Skin epidermis (tissue), 12 donors: ENCODE data around the gene DOHH.
"Not testable (repeated sequence)": the region's sequence is repeated elsewhere in the genome, so short reads cannot be mapped to it uniquely, and the experiment has no call there.

Source experiments
- H3K27ac ChIP-seq, 21 experiments: fragments of 200-600 bp; sonication (generic) in 11 of 21; one replicate each; pipeline ENCODE4 v1.5.0; 2020; ENCODE audit warnings: mild to moderate bottlenecking in 3 of 21, inconsistent platforms in 2 of 21, moderate library complexity in 2 of 21
- H3K4me3 ChIP-seq, 7 experiments: fragments of 200-600 bp; sonication (generic) in 2 of 7; one replicate each; pipeline ENCODE4 v1.5.0; 2020; ENCODE audit warnings: inconsistent platforms in 2 of 7, mild to moderate bottlenecking in 2 of 7, moderate library complexity in 1 of 7

Gene DOHH

GRCh38 chr19:3452942-3453214, 47.6 kb downstream of the DOHH start:
- peak overlapping the region in 2 of 21 experiments; percentile 35 to 49 for H3K27ac ChIP-seq
- H3K4me3 ChIP-seq: not testable (repeated sequence)

GRCh38 chr19:3452171-3452941, 48.1 kb downstream of the DOHH start:
- Histone ChIP-seq H3K4me3 (no peak overlapping the region), H3K27ac (peak overlapping the region in 2 of 21 experiments; percentile 35 to 49)

GRCh38 chr19:3451451-3451866, 49.0 kb downstream of the DOHH start:
- H3K27ac ChIP-seq: peak overlapping the region in 10 of 21 experiments; percentile 8 to 75 (median 41)
- no peak overlapping the region for H3K4me3 ChIP-seq

- Histone ChIP-seq H3K4me3 (no peak overlapping the region), H3K27ac (peak overlapping the region in 11 of 21 experiments; percentile 8 to 75 (median 37))
These were observed 49.6 kb downstream of the DOHH start for GRCh38 chr19:3450796-3451411.

- no peak overlapping the region for H3K4me3 ChIP-seq
- peak overlapping the region in 3 of 21 experiments; percentile 1 to 38 (median 29) for H3K27ac ChIP-seq
These were observed 51.7 kb downstream of the DOHH start for GRCh38 chr19:3448616-3449334.

- H3K4me3 ChIP-seq, H3K27ac ChIP-seq: not testable (repeated sequence)
These were observed 53.8 kb downstream of the DOHH start for GRCh38 chr19:3446657-3447056.

- Histone ChIP-seq H3K4me3 (no peak overlapping the region), H3K27ac (no peak overlapping the region)
These were observed 55.7 kb downstream of the DOHH start for GRCh38 chr19:3444695-3445234.

- peak overlapping the region in 3 of 21 experiments; percentile 11 to 67 (median 25) for H3K27ac ChIP-seq
- no peak overlapping the region for H3K4me3 ChIP-seq
These were observed 56.4 kb downstream of the DOHH start for GRCh38 chr19:3443840-3444694.

GRCh38 chr19:3442487-3443071, 57.9 kb downstream of the DOHH start:
- H3K4me3 ChIP-seq: no peak overlapping the region
- H3K27ac ChIP-seq: no peak overlapping the region

- no peak overlapping the region for H3K4me3 ChIP-seq
- peak overlapping the region in 6 of 21 experiments; percentile 17 to 70 (median 32) for H3K27ac ChIP-seq
These were observed 58.5 kb downstream of the DOHH start for GRCh38 chr19:3441986-3442329.

- Histone ChIP-seq H3K4me3 (no peak overlapping the region), H3K27ac (peak overlapping the region in 6 of 21 experiments; percentile 17 to 70 (median 32))
These were observed 59.1 kb downstream of the DOHH start for GRCh38 chr19:3441089-3441985.
